SIG-M5 (cell line): ENCODE results near the gene GJB1.
"Not testable (repeated sequence)": the region's sequence is repeated elsewhere in the genome, so short reads cannot be mapped to it uniquely, and the experiment has no call there.

Experiments
- DNase-seq: peaks from one replicate; lab custom pipeline; 2025; lab: John Stamatoyannopoulos, UW

The GJB1 gene

DNA sequence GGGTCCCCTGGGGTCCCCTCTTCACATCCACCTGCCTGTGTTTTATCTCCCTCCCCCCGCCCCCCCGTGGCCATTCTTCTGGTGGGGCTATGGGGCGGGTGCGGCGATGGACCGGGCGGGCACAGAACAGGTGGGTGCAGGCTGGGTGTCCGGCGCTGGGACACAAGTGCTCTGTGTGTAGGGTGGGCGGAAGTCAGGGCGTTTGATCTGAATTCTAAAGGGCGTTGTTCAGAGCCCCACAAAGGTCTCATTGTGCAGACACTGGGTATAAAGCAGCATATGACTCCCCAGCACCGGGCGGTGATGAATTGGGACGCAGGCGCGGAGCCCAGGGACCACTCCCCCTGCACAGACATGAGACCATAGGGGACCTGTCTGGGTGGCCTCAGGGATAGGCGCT is at the start of gene GJB1:
TSS of gene GJB1 (plus strand) at position 296 of the 400 bp plus-strand sequence. CDS start 484 bp downstream, outside the sequence.
- no peak for DNase-seq

DNA sequence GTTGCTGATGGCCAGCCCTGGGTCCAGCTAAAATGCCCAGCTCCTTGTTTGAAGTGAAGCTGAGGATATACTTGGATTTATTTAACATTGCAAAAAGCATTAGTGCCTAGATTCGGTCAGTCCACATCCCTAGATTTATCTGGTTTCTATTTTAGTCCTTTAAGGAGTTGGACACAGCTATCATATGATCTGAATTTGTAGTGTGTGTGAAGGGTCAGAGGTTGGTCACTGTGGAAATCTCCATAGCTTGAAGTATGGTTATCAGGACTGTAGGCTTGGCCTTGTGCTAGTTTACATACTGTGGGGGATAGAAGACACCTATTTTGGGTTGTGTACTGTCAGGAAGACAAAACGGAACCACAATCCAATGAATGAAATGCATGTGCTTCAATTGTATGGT is 49.6 kb upstream of the GJB1 start:
- DNase-seq: no peak

GRCh38 chrX:71174795-71175194 is 48.2 kb upstream of the GJB1 start:
- DNase-seq: no peak

- no peak for DNase-seq
These were observed 47.5 kb upstream of the GJB1 start for GRCh38 chrX:71175531-71175930.

- DNase-seq: no peak
These were observed 45.7 kb upstream of the GJB1 start for GRCh38 chrX:71177327-71177726.

- no peak for DNase-seq
These were observed 44.1 kb upstream of the GJB1 start for GRCh38 chrX:71178908-71179307.

DNA sequence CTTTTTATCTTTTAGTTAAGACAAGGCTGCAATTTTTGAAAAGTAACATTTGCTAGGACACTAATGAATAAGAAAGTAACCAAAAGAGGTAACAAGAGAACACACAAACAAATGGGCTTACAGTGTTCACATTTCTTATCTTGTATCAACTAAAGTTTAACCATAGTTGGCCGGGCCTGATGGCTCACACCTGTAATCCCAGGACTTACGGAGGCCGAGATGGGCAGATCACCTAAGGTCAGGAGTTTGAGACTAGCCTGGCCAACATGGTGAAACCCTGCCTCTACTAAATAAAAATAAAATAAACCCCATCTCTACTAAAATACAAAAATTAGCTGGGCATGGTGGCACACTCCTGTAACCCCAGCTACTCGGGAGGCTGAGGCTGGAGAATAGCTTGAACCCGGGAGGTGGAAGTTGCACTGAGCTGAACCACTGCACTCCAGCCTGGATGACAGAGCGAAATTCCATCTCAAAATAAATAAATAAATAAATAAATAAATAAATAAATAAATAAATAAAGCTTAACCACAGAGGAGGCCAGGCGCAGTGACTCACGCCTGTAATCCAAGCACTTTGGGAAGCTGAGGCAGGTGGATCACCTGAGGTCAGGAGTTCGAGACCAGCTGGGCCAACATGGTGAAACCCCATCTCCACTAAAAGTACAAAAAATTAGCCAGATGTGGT is 42.3 kb upstream of the GJB1 start:
- DNase-seq: not testable (repeated sequence)

DNA sequence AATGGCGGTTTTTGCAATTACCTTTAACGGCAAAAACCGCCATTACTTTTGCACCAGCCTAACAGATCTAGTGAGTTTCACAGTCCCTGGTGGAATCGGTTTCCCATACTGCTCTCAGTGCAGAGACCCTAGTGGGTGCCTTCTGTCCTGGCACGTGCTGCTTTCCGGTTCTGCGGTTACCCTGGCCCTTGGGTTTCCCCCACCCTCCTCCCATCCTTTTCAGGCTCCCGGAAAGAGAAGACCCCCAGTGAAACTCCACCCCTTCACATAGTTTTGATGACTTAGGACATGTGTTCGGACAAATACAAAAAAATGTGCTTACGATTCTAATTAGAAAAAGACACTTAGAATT is 41.5 kb upstream of the GJB1 start:
- DNase-seq: no peak

DNA sequence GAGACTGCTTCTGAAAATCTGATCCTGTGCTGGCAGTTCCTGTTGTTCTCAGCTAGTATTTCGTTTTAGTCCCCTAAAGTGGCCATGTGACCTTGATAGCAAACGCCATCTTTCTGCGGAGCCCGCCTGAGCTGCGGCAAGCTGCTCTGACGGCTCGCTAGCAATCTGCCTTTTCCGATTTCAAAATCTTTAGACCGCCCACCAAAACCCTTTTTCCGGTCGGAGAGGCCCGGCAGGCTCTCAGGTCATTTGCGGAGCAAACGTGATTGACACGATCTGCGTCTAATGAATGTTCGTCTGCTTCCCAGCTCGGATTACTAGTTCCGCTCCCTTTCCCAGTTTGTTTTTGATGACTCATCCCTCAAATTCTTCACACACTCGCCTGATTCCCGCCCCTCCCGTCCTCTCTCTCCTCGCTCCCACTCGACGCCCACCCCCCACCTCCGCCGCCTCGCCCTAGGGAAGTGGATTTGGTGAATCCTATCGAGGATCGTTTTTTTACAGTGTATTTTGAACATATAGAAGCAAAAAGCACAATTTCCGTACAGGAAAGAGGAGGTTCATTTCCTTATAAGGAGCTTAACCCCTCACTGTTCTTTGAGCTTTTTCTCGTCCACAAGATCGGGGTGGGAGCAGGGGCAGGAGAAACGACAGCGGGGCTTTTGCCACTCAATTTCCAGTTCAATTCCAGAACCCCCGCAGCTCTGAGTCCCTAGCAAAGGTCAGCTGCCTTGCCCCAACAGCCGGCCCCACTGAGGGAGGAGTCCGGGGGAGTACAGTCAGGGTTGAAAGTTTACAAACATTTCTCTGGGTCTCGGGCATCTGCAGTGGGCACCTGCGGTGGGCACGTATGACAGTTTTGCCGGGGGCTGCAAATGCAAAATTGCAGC is 40.9 kb upstream of the GJB1 start:
- peak; percentile 64 for DNase-seq

DNA sequence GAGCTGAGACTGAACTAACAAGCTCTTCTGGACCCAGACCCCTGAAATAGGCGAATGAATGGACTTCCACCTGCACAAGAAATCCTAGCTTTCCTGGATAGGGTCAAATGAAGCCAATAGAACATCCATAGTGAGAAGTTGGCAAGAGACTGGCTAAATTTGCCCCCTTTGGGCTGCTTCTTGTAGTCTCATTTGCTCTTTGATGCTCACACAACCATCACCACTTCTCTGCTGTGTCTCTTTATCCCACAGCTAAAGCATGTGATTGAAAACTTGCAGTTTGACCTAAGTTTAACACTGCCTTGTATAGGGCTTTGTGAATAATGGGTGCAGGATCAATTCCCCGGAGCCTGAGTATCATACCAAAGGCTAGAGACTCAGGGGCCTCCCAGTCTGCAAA is 40.2 kb upstream of the GJB1 start:
- DNase-seq: no peak

- DNase-seq: no peak
These were observed 39.7 kb upstream of the GJB1 start for GRCh38 chrX:71183341-71183740.

GRCh38 chrX:71184092-71184491 is 38.9 kb upstream of the GJB1 start:
- no peak for DNase-seq

DNA sequence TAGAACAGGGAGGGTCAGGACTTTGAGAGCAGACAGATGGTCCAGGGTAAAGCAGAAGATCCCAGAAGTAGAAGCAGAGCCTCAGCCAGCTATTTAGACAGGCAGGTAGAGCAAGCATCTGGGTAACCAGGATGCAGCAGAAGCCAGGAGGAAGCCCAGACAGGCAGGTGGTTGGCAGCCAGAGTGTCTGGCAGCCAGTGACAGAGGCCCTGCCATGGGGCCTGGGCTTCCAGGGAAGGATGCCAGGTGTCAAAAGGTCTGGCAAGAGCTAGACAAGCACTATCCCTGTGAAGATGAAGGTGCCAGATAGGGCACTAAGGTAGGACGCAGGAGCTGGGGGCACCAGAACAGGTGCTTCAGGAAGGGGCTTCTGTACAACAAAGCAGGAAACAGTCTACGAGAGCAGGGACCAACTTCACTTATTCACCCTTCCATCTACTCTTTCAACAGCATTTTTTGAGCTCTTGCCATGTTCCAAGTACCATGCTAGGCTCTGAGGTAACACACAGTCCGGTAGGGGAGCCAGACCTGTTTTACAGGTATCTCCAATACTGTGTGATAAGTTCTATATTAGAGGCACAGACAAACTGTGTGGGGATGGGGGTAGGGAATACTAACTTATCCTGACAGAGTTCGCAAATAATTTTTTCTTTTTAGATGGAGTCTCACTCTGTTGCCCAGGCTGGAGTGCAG is 38.1 kb upstream of the GJB1 start:
- DNase-seq: no peak

- no peak for DNase-seq
These were observed 31.8 kb upstream of the GJB1 start for GRCh38 chrX:71191248-71191647.

DNA sequence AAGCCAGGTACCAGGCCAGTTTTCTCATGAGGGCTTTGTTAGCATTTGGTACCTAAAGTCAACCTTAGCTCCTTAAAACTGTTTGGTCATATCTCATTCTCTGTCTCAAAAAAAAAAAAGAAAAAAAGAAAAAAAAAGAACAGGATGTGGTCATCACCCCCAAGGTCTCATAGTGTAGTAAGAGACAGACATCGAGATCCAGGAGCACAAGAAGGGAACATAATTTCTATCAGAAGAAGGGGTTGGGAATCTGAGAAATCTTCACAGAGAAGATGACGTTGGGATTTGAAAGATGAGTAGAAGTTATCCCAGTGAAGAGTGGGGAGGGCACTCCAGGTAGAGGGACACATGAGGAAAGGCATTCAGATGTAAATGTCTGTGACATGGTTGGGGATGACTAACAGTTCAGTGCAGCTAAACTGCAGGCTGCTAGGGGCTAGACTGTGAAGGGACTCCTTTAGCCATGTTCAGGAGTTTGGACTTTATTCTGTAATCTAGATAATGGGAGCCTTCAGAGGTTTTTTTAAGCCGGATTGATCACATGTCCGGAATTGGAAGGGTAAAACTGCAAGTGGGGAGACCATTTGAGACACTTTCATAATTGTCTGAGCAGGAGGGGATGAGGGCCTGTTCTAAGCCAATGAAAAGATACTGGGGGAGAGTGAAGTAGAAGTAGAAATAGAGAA is 26.9 kb upstream of the GJB1 start:
- DNase-seq: no peak

GRCh38 chrX:71198066-71198465 is 25.0 kb upstream of the GJB1 start:
- peak; percentile 36 for DNase-seq

GRCh38 chrX:71199252-71200008 is 23.6 kb upstream of the GJB1 start:
- DNase-seq: no peak

DNA sequence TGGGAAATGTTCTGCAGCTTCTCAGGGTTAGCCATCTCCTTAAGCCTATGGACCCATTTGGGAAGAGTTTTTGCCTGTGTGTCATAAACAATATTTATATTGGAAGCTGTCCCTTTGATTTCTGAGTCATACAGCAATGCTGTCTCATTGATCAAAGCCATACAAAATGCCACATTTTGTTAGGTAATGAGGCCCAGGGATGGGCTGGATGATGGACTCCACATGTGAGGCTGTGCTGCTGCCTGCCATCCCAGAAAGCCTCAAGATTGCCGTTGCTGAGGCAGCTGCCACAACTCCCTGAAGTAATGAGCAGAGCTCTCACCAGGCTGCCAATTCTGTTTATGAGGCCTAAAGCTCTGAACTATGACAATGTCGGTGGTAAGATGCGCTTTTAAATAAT is 12.2 kb upstream of the GJB1 start:
- DNase-seq: no peak

GRCh38 chrX:71212536-71212935 is 10.5 kb upstream of the GJB1 start:
- DNase-seq: no peak

- no peak for DNase-seq
These were observed 8.9 kb upstream of the GJB1 start for GRCh38 chrX:71214152-71214551.

- DNase-seq: no peak
These were observed 8.3 kb upstream of the GJB1 start for GRCh38 chrX:71214604-71215337.
